LHCN-M2 (cell line): ENCODE results near the gene FERMT3. TPM values are rescaled to one million over a fixed set of nuclear protein-coding genes. Genes with fewer than 3 reads are reported as not detected.
A peak's percentile ranks its signal among the peaks of the same experiment; 100 is the strongest.

Experiments
- DNase-seq: peaks from one replicate; pipeline ENCODE4 v3.0.0-alpha.2; 2012; ENCODE audit warnings: low read depth
- polyA plus RNA-seq: library from polyadenylated mRNA; unstranded; fragments of >200 nt; gene quantifications from one replicate; pipeline ENCODE4 v1.2.1, GENCODE V29; 2012; ENCODE audit warnings: missing spikeins
- total RNA-seq: library from RNA; depleted of rRNA; stranded (reverse); fragments of >200 nt; gene quantifications from 2 replicates; pipeline ENCODE4 v1.2.3, GENCODE V29; 2014; rRNA removed

FERMT3 gene
- 18.4 and 22.8 TPM in 2 replicates for total RNA-seq
- 15.5 TPM for polyA plus RNA-seq

DNA sequence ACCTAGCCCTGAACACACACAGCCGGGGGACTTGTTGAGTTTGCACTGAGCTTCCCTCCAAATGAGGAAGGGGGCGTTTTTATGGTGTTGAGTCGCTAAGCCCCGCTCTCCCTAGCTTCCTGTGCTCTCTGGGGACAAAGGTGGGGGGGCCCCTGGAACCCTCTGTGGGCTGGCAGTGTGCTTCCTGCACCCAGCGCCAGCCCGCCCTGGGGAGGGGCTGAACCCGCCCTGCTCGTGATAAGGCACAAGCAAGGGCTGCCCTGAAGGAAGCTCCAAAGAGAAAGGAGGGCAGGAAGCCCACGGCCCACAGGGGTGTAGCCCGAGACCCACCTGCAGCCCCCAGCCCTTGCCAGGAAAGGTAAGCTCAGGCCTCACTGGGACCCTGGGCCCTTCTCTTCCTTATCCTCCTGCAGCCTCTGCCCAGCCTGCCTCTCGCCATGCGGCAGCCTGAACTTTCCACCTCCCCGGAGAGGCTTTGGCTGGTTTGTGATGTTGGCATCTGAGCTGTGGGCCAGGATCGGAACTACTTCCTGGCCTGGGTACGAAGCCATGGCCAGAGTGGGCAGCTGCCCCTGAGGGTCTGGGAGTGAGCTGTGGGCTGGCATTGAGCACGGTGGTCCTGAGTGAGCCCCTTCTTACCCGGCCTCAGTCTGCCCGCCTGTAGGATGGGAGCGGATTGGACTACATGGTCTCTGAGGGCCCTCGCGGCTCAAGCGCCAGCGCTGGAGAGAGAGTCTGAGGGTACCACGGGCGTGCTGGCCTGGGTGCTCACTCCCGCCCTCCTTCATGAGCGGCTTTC lies at the start of gene FERMT3:
Gene FERMT3 (plus strand): TSS at position 265 of the 799 bp plus-strand sequence. CDS start 644 bp downstream, outside the sequence.
- no peak for DNase-seq

DNA sequence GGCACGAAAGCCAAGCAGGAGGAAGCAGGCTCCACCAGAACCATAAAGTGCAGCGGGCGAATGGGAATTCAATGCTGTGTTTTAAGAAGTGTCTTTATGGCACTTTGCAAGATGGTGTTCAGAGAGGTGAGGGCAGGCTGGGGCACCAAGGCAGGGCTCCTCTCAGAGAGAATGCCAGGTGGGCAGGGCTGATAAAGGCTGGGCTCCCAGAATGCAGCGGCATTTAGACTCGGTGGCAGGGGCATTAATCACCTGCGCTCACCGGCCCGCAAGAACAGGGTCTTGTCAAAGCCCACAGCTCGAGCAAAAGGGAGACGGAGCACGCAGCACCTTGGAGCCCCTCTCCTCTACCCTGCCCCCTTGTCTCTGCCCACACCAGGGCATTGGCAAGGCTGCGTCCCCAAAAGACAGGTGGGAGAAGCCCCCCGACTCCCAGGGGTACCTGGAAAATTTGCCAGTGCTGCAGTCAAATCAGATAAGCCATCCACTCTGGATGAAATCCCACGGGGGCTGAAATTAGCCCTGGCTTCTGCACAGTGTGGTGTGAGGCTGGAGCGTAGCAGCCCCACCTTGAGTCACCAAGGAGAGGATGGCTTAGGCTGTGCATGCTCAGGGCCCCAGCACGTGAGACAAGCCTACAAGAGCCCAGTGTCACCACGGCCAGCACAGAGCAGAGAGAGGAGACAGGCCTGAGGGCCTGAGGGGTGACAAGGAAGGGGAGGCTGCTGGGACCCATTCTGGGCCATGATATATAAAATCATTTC lies 48.7 kb upstream of the FERMT3 start:
- DNase-seq = no peak

DNA sequence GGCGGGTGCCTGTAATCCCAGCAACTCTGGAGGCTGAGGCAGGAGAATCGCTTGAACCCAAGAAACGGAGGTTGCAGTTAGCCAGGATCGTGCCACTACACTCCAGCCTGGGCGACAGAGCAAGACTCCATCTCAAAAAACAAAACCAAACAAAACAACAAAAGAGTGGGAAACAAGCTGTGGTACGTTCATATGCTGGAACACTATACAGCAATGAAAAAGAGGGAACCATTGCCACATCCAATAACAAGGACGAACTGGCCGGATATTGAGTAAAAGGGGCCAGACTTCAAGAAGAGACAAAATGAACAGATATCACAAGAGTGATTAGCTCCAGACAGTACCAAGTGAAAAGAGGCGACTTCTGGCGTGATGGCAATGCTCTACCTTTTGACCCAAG lies 45.5 kb upstream of the FERMT3 start:
- no peak for DNase-seq

DNA sequence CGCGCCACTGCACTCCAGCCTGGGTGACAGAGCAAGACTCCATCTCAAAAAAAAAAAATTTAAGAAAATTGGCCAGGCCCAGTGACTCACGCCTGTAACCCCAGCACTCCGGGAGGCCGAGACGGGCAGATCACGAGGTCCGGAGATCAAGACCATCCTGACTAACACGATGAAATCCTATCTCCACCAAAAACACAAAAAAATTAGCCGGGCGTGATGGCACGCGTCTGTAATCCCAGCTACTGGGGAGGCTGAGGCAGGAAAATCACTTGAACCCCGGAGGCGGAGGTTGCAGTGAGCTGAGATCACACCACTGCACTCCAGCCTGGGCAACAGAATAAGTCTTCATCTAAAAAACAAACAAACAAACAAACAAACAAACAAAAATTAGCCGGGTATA lies 43.8 kb upstream of the FERMT3 start:
- DNase-seq = peak; percentile 79

DNA sequence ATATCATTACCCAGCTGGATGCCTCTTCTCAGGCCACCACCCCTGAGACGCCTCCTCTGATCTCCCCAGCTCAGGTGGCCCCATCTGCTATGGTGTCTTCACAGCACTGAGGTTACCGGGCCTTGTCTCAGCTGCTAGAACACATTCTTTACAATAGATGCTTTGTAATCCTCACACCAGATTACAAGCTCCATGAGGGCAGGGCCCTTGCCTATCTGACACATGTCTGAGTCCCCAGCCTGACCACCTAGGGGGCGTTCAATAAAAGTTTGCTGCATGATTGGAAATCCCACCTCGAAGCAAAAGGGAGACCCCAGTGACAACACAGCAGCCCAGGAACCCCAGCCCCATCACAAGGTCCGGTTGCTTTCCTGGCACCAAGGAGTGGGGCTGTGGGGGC lies 42.6 kb upstream of the FERMT3 start:
- no peak for DNase-seq

DNA sequence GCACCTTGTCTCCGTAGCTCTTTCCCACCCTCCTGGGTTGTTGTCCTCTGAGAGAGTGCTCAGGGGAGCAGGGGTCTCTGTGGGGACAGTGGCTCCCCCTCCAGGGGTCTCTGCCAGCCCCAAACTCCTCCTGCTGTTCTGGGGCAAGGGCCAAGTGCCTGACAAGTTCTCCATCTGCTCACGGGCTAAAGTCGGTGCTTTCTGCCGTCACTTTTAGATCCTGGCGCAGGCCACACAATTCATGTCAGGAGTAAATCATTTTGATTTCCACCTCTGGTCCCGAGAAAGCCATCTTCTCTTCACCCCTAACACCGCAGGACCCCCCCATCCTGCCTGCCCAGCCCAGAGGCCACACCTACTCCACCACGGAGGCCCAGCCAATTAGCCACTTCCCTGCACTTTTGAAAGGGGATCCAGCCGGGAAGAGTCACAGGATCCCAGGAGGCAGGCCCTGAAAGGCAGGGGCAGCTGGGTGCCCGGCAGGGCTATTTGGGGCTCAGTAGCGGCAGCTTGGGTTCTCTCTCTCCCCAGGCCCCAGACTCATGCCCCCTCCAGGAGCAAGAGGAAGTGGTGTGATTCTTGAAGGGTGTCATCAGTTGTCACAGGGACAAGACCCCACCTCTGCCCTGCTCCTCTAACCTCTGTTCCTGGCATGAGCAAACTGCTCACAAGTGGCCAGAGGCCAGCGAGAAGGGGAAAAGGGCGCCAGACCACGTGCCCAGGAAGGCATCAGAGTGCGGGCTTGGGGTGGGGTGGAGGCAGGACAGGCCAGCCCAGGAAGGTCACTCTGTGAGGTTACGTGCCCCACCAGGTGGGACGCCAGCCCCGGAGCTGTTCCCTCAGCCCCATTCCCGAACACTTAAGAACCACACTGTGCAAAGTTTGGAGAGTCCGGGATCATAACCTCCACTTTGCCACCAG lies 41.9 kb upstream of the FERMT3 start:
- peak; percentile 88 for DNase-seq

DNA sequence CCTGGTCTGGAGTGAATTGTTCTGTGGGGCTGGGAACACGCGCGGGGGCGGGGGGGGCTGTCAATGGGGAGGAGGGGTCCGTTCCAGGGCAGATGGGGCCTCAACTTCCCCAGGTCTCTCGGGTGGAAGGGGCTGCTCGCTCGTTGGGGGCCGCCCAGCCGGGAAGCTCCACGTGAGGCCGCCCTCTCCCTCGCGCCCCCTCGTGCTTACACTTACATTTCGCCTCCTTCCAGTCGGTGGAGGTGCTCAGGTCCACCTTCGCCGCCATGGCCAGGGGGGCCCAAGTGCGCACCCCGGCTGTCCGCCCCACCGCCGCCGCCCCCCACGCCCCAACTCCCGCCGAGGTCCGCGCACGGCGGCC lies 41.1 kb upstream of the FERMT3 start:
- no peak for DNase-seq

DNA sequence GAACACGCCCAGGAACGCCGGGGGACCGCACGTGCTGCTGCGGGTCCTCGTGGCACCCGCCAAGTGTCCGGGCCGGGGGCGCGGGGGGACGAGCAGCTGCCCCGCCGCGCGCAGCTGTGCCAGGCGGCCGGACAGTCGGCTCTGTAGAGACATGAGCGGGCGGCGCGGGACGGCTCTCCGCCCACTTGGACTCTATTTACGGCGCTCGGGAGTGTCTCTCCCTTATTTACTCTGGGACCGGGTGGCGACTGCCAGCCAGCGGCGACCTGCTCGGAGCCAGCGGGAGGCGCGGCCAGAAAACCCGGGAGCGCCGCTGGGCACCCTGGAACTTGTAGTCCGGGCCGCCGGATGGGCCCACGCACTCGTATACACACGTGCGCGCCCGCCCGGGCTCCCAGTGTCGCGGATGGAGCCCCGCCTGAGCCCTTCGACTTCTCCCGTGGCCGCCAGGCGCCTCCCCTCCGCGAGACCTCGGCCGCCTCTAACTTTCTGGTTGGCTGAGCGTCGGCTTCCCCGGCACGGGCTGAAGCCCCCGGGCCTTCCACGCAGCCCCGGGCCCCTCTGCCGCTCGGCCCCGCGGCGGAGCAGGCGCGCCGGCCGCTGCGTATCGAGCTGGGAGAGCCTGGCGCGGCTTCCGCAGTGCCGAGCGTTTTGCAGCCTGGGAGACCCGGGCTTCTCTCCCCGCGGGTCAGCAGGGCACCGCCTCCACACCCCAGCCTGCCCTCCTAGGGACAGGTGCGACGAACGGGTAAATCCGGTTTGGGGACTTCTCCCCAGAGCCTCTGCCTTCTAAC lies 40.5 kb upstream of the FERMT3 start, which contains the start of gene MACROD1:
Gene MACROD1 (minus strand): TSS at position 272 of the 794 bp plus-strand sequence. CDS start 119 bp downstream, at position 153.
- peak; percentile 90 for DNase-seq

DNA sequence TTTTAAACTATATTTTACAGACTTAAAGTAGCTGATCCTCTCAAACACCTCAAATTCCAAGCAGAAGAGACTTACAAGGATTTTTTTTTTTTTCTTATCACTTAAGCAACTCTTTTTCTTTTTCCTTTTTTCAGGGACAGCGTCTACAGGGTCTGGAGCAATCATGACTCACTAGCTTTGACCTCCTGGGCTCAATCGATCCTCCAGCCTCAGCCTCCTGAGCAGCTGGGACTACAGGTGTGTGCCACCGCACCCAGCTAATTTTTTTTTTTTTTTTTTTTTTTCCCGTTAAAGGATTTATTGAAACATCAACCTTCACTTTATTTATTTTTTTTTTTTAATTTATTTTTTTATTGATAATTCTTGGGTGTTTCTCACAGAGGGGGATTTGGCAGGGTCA lies 36.1 kb upstream of the FERMT3 start:
- DNase-seq = no peak

DNA sequence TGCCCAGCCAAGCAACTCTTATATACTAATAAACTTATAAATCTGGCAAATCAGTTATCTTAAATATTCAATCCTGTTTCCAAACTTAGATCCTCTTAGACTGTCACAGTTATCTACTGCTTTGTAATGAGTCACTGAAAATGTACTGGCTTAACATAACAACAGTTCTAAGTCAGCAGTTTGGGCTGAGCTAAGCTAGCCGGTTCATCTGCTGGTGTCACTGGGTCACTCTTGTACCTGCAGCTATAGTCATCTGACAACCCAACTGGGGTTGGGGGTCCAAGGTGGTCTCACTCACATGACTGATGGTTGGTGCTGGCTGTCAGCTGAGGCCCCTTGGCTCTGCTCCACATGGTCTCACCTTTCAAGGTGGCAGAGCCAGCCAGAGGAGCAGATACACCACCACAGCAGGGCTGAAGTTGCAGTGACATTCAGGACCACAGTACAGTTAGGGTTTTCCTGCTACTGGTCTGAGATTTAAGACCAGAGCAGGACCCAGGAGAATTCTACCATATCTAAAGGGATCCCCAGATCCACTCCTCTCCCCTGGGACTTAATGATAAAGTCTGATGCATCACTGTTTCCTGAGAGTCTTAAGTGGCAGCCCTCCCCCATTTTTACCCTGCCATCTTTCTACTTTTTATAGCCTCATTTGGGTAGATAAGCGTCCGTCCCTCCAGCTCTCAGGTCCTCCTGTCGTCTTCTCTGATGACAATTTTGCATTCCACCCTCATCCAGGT lies 32.7 kb upstream of the FERMT3 start:
- DNase-seq = no peak

DNA sequence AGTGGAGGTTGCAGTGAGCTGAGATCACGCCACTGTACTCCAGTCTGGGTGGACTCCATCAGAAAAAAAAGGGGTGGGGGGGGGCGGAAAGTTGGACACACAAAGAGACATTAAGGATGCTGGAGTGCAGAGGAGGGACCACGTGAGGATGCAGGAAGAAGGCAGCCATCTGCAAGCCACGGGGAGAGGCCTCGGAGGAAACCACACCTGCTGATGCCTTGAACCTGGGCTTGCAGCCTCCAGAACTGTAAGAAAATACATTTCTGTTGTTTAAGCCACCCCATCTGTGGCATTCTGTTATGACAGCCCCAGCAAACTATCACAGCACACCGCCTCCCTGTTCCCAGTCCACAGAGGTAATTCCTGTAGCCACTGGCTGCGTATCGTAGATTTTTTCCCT lies 29.8 kb upstream of the FERMT3 start:
- no peak for DNase-seq

DNA sequence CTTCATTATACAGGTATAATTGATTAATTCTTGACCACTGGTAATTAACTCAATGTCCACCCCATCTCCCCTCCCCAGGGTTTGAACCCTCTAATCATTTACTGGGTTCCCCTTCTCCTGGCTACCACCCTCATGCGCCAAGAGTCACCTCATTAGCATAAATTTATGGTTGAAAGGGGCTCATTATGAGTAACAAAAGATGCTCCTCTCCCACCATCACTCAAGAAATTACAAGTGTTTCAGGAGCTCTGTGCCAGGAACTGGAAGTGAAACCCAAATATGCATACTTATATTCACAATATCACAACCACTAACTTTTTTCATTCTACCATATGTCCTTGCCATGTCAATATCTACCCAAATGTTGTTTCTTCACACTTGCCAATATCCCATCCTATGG lies 28.3 kb upstream of the FERMT3 start:
- no peak for DNase-seq

DNA sequence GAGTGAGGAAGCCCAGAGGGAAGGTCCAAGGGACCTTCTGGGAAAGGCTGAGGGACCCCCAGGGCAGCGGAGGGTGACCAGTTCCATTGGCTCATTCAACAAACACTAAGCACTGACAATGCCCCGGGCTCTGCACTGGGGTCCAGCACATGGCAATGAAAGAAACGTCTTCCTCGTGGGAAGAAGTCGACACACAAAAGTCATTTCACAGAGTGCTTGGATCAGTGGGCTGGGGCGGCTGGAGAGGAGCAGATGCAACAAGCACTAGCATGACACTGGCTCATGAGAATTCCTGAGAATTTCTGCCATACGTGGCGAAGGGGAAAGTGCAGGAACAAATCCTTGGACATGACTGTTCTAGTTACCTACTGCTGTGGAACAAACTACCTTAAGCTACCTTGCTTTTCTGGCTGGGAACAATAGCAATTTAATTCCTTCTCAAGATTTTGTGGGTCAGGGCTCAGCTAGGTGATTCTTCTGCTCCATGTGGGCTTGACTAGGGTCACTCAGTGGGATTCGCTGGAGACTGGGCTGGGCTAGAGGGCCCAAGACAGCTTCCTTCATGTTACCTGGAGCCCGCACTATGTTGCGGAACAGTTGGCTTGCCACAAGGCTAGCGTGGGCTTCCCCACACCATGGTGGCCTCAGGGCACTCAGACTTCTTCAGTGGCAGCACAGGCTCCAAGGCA lies 27.4 kb upstream of the FERMT3 start:
- no peak for DNase-seq

DNA sequence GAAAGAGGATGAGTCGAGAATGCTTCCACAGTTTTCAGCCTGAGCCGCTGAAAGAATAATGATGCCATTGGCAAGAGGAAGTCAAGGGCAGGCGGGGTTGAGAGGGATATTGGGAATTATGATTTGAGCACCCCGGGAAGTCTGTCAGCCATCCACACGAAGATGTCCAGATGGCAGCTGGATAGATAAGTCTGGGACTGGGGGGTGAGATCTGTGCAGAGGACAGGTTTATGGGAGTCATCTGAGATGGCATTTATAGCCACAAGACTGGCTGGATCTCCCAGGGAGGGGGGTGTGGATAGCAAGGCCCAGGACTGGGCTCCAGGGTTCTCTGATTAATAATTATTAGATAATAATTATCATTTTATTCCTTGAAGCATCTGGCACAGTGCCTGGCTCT lies 25.6 kb upstream of the FERMT3 start:
- DNase-seq = peak; percentile 34

DNA sequence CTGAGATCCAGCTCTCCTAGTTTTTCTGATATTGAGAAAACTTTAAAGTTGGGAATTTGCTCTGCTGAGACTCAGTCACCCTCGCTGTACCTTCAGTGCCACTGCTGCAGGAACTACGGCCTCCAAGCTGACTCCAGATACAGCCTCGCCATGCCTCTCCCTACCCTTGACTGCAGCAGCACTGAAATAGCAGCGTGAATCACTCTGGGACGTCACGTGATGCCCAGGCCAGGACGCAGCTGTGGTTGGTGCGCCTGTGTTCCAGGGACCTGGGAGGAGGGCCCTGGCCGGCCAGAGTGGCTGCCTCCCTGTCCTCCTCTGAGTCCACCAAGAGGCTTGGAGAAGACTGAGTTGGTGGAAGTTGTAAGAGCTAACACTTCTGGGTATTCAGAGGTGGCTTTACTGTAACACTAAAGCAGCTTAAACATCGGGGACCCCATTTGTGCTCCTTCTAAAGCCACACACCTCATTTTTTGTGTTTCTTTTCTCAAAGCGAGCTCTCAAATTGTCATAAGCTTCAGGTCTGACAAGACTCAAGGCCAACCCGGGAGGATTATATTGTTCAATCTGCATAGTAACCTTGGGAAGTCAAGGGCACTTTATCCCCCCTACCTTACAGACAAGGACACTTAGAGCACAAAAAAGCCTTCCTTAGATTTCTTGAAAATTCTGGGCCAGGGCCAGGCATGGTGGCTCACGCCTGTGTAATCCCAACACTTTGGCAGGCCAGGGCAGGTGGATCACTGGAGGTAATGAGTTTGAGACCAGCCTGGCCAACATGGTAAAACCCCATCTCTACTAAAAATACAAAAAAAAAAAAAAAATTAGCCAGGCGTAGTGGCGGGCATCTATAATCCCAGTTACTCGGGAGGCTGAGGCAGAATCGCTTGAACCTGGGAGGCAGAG lies 24.8 kb upstream of the FERMT3 start:
- peak; percentile 94 for DNase-seq

DNA sequence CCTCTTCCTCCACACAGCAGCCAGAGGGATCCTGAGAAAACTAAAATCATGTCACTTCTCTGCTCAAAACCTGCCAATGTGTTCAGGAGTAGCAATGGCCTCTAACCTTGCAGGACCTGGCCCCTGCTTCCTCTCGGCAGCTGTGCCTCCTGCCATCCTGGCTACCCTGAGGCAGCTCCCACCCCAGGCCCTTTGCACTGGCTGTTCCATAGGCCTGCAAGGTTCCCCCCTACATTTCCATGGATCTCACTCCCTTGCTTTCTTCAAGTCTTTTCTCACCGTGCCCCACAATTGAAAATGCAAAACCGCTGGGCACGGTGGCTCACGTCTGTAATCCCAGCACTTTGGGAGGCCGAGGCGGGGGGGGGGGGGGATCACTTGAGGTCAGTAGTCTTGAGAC lies 22.6 kb upstream of the FERMT3 start:
- no peak for DNase-seq

DNA sequence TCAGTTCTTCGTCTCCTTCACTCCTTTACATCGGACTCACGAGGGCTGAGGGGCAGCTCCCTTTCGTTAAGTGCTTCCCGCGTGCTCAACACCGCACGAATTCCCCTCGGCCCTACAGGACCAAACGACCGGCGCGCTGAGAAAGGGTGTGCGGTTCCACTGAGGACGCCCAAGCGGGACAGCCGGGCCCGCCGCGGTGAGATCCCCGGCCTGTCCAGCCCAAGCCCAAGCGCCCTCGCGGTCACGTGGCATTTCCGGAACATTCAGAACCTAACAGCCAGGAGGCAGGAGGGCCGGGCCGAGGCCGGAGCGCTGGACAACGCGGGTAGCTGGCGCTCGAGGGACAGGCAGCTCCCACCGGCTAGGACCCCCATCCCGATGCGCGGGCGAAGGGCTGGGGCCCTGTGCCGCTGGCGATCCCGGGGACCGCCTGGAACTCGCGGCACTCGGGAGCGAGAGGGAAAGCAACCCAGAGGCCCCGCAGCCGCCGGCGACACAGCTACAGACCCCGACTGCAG lies 21.3 kb upstream of the FERMT3 start:
- DNase-seq = peak; percentile 83
